Heart left ventricle (tissue), 16 donors: ENCODE results near the gene GNAQ. TPM values are rescaled to one million over a fixed set of nuclear protein-coding genes. Genes with fewer than 3 reads are reported as not detected.

ENCODE experiments used
- ATAC-seq, 4 donors: fragments of 200-7000 bp; cut with Tn5 transposase; one replicate each; pipeline ENCODE4 v1.9.1; 2020 to 2022; ENCODE audit warnings: moderate library complexity in 4 of 4, mild to moderate bottlenecking in 3 of 4, moderate number of reproducible peaks in 1 of 4
- DNase-seq, 5 donors: peaks; one replicate each; pipeline ENCODE4 v3.0.0-alpha.2; 2020
- H3K27ac ChIP-seq, 12 donors: fragments of 200-600 bp; sonication (generic) in 4 of 12; one replicate each; pipeline versions ENCODE4 v1.5.0 to v1.8.0; 2016 to 2022; ENCODE audit warnings: mild to moderate bottlenecking in 2 of 12
- H3K27me3 ChIP-seq, 9 donors: fragments of 200-600 bp; sonication (generic) in 2 of 9; one replicate each; pipeline versions ENCODE4 v1.5.1 to v1.8.0; 2016 to 2022; ENCODE audit warnings: mild to moderate bottlenecking in 3 of 9
- H3K36me3 ChIP-seq, 9 donors: fragments of 200-600 bp; sonication (generic) in 2 of 9; one replicate each; pipeline versions ENCODE4 v1.5.0 to v1.8.0; 2018 to 2022; ENCODE audit warnings: mild to moderate bottlenecking in 2 of 9
- H3K4me1 ChIP-seq, 12 donors: fragments of 200-600 bp; sonication (generic) in 4 of 12; one replicate each; pipeline versions ENCODE4 v1.5.0 to v1.8.0; 2016 to 2022; ENCODE audit warnings: mild to moderate bottlenecking in 3 of 12
- H3K4me3 ChIP-seq, 12 donors: fragments of 200-600 bp; sonication (generic) in 4 of 12; one replicate each; pipeline versions ENCODE4 v1.5.0 to v1.8.0; 2017 to 2022; ENCODE audit warnings: mild to moderate bottlenecking in 9 of 12, moderate library complexity in 4 of 12
- H3K9me3 ChIP-seq, 12 donors: fragments of 200-600 bp; sonication (generic) in 4 of 12; one replicate each; pipeline versions ENCODE4 v1.5.0 to v1.8.0; 2016 to 2022; ENCODE audit warnings: mild to moderate bottlenecking in 1 of 12
- POLR2A ChIP-seq, 2 donors: fragments of 450-650 bp; IDR thresholded peaks; one replicate each; pipeline ENCODE4 v1.6.1; 2017; ENCODE audit warnings: antibody characterized with exemption in 2 of 2, mild to moderate bottlenecking in 2 of 2, moderate library complexity in 2 of 2
- WGBS, 4 donors: extraction: QIAGEN DNeasy Blood & Tissue Kit in 2 of 4; methylation state at CpG; one replicate each; pipeline versions ENCODE4 v1.1.5 to v1.1.7; 2013 to 2018; 5-methylcytosine and 5-hydroxymethylcytosine counted together
- intact Hi-C, 10 donors: fragments of 100-400 bp; cut with DNase I; formaldehyde crosslinking; loops; one replicate each; pipeline versions ENCODE4 v1.11.1 to v1.14.2; 2022
- polyA plus RNA-seq, 2 donors: library from polyadenylated mRNA; stranded (reverse); fragments of 200-250 nt; gene quantifications; one replicate each; pipeline ENCODE4 v1.2.3, GENCODE V29; 2013
- total RNA-seq, 9 donors: library from RNA; depleted of rRNA in 2 of 9; stranded (reverse); fragments of >200 nt in 2 of 9; fragmentation: NEBNext Ultra II Directional in 3 of 9; extraction: Animal tissue kit (Norgen Biotek cat#: 25700) in 3 of 9; gene quantifications; one replicate each; pipeline versions ENCODE4 v1.1.0 to v1.2.4, GENCODE V29; 2016 to 2023
- TF ChIP-seq, protein P1 (sequence below), 12 donors: fragments of 200-600 bp; sonication (generic) in 4 of 12; IDR thresholded peaks; one replicate each; pipeline versions ENCODE4 v1.5.0 to v1.8.0; 2018 to 2022; ENCODE audit warnings: antibody characterized with exemption in 12 of 12, mild to moderate bottlenecking in 5 of 12
- donor health status: ischemic (EF 13 %, LVEDD 7.1; RV severe dilation, severe dysfunction).
- donor health status: healthy with polysubstance abuse.
- donor health status: DM: no; HTN: yes; CAD: no.
- donor health status: DM: no; HTN: no; CAD: no.
- donor health status: ischemic (EF 25% LVEDD 6.9; RV normal size, moderate dysfunction).
- donor health status: ischemic (EF 25% LVEDD 5.7; RV mildly dilated, moderate dysfunction).
- donor health status: healthy.
- donor health status: DM: yes; HTN: yes; CAD: no.
- donor health status: ischemic (EF 35%, LVEDD 5.7; RV mildly dilated, moderate dysfunction).
- donor health status: nonischemic (EF 11% LVEDD 7.7; RV severe dilation, severe dysfunction).
- donor health status: DM: yes; HTN: yes; CAD: no.
- donor health status: PGD.
- donor health status: ischemic (EF 29% LVEDD 5.4; RV normal size, mild dysfunction).
- donor health status: nonischemic (EF 23%, LVEDD 6.1; RV moderate dilation, normal function).

Gene GNAQ
- total and polyA plus RNA-seq, 11 donors: 4.8 to 34.1 (median 11.3) TPM

DNA sequence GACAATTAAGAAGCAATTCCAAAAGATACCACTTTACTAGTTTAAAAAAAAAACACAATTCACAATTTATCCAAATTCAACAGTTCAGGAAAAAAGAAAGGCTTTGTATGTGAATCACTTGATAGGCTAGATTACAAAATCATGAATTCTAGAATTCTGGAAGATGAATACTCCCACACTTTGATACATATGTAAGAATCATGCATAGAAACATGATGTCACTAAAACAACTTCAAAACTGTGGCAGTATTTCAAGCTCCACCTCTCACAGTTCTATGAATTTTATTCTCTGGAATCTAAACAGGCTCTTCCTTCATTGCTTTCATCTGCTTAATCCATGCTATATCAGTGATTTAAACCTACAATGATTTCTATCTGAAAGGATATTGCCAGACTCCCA lies 51.0 kb downstream of the GNAQ start:
- intact Hi-C loops: loop anchor here in 1 of 10 donors (5.0 kb wide), 1 partner anchor 52 kb away; the partner anchor contains the start of gene GNAQ
- Histone ChIP-seq H3K4me1 (peaks cover 0 to 60% (median 27%) of the 10 kb centered on the region in 12 donors), H3K36me3 (peaks cover 0 to 5% (median 0%) of the 10 kb centered on the region in 9 donors), H3K27ac (peak overlapping the region in 2 of 12 donors; percentile 10 to 12), H3K9me3 (no peaks in the 10 kb centered on the region), H3K4me3 (no peak overlapping the region), H3K27me3 (no peaks in the 10 kb centered on the region)
- TF ChIP-seq, protein P1, sequence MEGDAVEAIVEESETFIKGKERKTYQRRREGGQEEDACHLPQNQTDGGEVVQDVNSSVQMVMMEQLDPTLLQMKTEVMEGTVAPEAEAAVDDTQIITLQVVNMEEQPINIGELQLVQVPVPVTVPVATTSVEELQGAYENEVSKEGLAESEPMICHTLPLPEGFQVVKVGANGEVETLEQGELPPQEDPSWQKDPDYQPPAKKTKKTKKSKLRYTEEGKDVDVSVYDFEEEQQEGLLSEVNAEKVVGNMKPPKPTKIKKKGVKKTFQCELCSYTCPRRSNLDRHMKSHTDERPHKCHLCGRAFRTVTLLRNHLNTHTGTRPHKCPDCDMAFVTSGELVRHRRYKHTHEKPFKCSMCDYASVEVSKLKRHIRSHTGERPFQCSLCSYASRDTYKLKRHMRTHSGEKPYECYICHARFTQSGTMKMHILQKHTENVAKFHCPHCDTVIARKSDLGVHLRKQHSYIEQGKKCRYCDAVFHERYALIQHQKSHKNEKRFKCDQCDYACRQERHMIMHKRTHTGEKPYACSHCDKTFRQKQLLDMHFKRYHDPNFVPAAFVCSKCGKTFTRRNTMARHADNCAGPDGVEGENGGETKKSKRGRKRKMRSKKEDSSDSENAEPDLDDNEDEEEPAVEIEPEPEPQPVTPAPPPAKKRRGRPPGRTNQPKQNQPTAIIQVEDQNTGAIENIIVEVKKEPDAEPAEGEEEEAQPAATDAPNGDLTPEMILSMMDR (IDR thresholded peaks at IDR 0.05): no peak
- TF ChIP-seq POLR2A (IDR thresholded peaks at IDR 0.05): no peak
- DNase-seq: no peak
- ATAC-seq: no peak

DNA sequence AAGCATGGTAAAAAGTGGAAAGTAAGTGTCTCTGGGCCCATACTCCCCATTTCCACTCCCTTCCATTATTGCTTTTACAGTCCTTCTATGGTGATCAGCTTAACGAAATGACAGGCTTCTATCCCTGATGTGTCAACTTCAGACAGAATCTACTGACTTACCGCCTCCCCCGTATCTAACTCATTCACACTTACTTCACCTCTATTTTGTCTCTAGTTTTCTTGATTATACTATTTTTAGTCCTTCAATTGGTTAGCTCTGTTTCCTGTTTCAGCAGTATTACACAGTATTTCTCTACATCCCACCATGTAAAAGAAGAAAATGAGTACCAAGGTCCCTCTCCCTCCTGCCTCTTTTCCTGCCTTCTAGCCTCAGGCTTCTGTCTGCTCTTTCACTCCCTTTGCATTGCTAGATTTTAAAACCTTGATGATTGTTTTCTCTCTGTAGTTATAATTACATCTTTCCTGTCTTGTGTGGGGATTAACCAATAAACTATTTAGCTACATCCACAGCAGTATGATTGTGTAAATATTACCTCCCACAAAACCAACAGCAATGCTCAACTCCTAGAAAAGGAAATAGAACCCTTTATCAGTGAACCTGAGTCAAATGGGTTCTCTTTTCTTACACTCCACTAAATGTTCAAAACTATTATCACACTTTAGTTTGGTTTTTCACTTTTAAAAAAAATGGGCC lies 53.4 kb downstream of the GNAQ start:
- Histone ChIP-seq H3K36me3 (peaks cover 0 to 5% (median 0%) of the 10 kb centered on the region in 9 donors), H3K27ac (peak overlapping the region in 10 of 12 donors; percentile 29 to 81 (median 52)), H3K4me3 (no peak overlapping the region), H3K27me3 (no peaks in the 10 kb centered on the region), H3K9me3 (no peaks in the 10 kb centered on the region), H3K4me1 (peaks cover 0 to 58% (median 25%) of the 10 kb centered on the region in 12 donors)
- TF ChIP-seq, protein P1 (IDR thresholded peaks at IDR 0.05): no peak
- no peak for TF ChIP-seq POLR2A (IDR thresholded peaks at IDR 0.05)
- WGBS, 4 donors: 65 to 75% (median 72%) methylated on average over 3 of the region's 3 CpGs
- ATAC-seq (no peak), DNase-seq (no peak)
- intact Hi-C loops: loop anchor here in 5 of 10 donors (5.0 to 10.0 kb wide), 4 partner anchors 54 to 147 kb away; partner anchors contain the start of gene GNAQ (in 2 of the 5)

DNA sequence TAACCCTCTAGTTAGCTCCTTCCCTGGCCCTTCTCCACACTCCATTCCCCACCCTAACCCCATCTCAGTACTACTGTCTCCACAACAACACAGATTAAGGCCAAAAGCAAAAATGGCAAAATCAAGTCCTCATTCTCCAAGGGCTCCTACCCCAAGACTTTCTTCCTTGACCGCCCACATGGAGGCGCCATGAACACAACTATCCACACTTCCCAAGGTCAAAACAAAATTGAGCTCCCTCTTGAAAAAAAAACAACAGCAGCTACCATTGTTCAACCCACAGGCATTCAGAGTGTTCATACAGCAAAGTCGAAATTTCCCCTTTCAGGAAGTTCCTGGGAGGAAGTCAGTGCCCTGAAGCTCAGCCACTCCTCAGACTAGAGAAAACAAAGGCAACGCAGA lies 54.4 kb downstream of the GNAQ start:
- WGBS, 4 donors: 41 to 59% (median 52%) methylated on average over 4 of the region's 4 CpGs
- DNase-seq (peak; percentile 55 to 71 (median 62)), ATAC-seq (peak; percentile 67 to 91 (median 86))
- intact Hi-C loops: loop anchor here in 9 of 10 donors (1.0 to 10.0 kb wide), 6 partner anchors 55 to 148 kb away; partner anchors contain the start of gene GNAQ (in 2 of the 9)
- peak overlapping the region in 2 of 12 donors; percentile 3 to 18 for H3K4me3 ChIP-seq
- TF ChIP-seq POLR2A (IDR thresholded peaks at IDR 0.05): no peak
- TF ChIP-seq, protein P1 (IDR thresholded peaks at IDR 0.05): peak; percentile 13 to 68 (median 58)
- peaks cover 0 to 5% (median 0%) of the 10 kb centered on the region in 9 donors for H3K36me3 ChIP-seq
- H3K9me3 ChIP-seq: no peaks in the 10 kb centered on the region
- peaks cover 0 to 49% (median 25%) of the 10 kb centered on the region in 12 donors for H3K4me1 ChIP-seq
- H3K27me3 ChIP-seq: no peaks in the 10 kb centered on the region
- H3K27ac ChIP-seq: peak overlapping the region in 11 of 12 donors; percentile 1 to 81 (median 51)

DNA sequence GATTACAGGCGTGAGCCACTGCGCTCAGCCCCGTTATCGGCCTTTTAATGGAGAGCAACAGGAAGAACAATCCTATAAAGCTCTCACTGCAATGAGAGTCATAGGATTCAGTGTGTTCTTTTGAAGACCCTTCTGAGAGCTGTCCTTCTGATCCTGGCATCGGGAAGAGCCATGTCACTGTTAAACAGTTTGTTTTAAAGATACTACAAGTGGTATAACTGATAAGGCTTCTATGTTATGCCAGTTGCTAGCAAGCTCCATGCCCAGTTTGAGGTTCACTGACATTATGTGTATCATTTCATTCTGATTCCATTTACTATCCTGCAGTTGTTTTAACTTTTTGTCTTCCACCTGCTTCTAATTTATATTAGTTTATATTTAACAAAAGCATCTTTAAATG lies 55.8 kb downstream of the GNAQ start:
- intact Hi-C loops: loop anchor here in 7 of 10 donors (2.0 to 10.0 kb wide), 5 partner anchors 56 to 149 kb away; partner anchors contain the start of gene GNAQ (in 2 of the 7)
- WGBS, 4 donors: 49 to 73% (median 55%) methylated on average over 5 of the region's 5 CpGs
- TF ChIP-seq POLR2A (IDR thresholded peaks at IDR 0.05): no peak
- TF ChIP-seq, protein P1 (IDR thresholded peaks at IDR 0.05): no peak
- Histone ChIP-seq H3K36me3 (peaks cover 0 to 5% (median 0%) of the 10 kb centered on the region in 9 donors), H3K27me3 (no peaks in the 10 kb centered on the region), H3K27ac (no peak overlapping the region), H3K4me3 (no peak overlapping the region), H3K9me3 (no peaks in the 10 kb centered on the region), H3K4me1 (peaks cover 0 to 35% (median 15%) of the 10 kb centered on the region in 12 donors)
- DNase-seq (no peak), ATAC-seq (no peak)
